Measurements from ENCODE around the gene NHEJ1.

The NHEJ1 gene

DNA sequence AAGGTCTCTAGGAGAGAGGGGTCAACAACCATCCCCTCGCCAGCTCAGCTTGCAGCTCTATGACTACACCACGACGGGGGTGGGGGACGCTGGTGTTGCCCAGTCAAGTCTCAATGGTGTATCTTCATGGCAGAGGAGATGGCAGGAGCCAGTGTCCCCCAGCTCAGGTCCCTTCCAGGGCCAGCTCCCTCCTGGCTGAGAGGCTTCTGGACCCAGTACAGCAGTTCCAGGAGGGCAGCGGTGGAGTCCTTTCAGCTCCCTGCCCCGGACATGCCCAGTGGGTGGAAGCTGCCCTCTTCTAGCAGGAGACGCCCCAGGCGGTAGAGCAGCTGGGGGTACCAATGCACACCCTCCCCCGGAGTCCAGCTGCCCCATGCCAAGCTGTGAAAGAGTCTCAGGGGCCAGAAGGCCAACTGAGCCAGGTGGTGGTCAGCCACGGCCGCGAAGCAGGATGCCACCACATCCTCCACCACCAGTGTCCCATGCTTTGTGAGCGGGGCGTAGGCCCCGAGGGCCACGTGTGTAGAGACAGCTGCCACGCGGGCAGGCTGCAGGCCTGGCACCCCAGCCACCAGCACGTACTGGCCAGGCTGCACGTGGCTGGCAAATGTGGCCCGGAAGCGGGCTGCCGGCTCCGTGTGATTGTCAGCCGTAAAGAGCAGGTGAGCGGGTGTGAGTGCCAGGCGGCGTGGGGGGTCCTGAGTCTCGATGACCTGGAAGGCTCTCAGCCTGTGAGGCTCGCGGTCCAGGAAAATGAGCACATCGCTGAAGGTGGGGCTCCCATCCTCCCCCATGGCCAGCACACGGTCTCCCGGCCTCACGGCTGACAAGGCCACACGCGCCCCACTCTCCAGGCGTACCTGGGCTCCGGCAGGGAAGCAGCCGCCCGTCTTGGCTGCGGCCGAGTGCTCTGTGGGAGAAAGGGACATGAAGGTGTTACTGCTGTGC lies 105.4 kb downstream of the NHEJ1 start:
- no peak overlapping the region for H3K4me3 ChIP-seq (ENCODE audit: low read length)
- TF ChIP-seq ZNF274 (IDR thresholded peaks at IDR 0.05; ENCODE audit: low read depth, low read length) = no peak

DNA sequence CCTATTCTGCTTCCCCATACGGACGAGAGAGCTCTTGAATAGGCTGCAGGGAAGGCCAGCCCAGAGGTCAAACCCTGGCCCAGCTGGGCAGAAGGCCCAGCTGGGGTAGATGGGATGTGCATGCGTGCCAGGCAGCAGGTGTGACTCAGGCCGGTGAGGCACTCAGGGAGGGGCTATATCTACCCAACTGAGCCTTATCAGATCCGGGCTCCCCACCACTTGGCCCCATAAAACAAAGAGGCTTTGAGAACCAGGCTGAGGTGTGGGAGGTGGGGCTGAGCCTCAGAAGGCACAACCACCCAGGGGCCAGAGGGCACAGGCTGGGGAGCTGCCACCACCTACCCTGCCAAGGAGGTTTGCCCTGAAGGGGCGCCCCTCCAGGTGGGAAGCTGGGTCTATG lies 111.3 kb downstream of the NHEJ1 start:
- H3K4me3 ChIP-seq (ENCODE audit: low read length) = no peak overlapping the region
- TF ChIP-seq ZNF274 (IDR thresholded peaks at IDR 0.05; ENCODE audit: low read depth, low read length) = no peak

GRCh38 chr2:219045937-219046550 lies 114.6 kb downstream of the NHEJ1 start:
- H3K4me3 ChIP-seq (ENCODE audit: low read length) = no peak overlapping the region
- no peak for TF ChIP-seq ZNF274 (IDR thresholded peaks at IDR 0.05; ENCODE audit: low read depth, low read length)

GRCh38 chr2:219042750-219043149 lies 117.9 kb downstream of the NHEJ1 start:
- TF ChIP-seq ZNF274 (IDR thresholded peaks at IDR 0.05; ENCODE audit: low read depth, low read length) = no peak
- H3K4me3 ChIP-seq (ENCODE audit: low read length) = no peak overlapping the region

DNA sequence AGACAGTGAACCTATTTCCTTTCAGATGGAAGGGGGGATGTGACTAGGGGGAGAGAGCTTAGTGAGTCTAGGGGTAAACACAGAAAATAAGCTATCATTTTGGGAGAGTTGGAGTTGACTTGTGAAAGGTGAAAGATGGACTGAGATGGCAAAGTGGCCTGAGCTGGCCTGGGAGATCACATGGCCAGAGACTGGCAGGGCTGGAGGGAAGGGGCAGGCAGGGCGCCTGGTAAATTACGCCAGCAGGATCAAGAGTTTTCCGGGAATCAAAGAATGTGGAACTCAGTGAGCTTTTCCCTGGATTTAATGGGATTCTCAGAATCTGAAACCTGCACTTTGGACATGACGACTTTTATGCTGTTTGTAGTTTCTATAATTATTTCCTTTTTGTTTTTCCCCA lies 118.5 kb downstream of the NHEJ1 start:
- H3K4me3 ChIP-seq (ENCODE audit: low read length) = no peak overlapping the region
- TF ChIP-seq ZNF274 (IDR thresholded peaks at IDR 0.05; ENCODE audit: low read depth, low read length) = no peak

GRCh38 chr2:219041252-219041651 lies 119.4 kb downstream of the NHEJ1 start, which contains the start of gene CFAP65:
Gene CFAP65, minus strand, starts transcription at chr2:219041516. Its CDS starts 2,468 bp downstream, at chr2:219039048.
- no peak for TF ChIP-seq ZNF274 (IDR thresholded peaks at IDR 0.05; ENCODE audit: low read depth, low read length)

GRCh38 chr2:219038600-219038999 lies 122.0 kb downstream of the NHEJ1 start:
- no peak overlapping the region for H3K4me3 ChIP-seq (ENCODE audit: low read length)
- no peak for TF ChIP-seq ZNF274 (IDR thresholded peaks at IDR 0.05; ENCODE audit: low read depth, low read length)

More at GRCh38 chr2:219041252-219041651, 119.4 kb downstream of the NHEJ1 start, which contains the start of gene CFAP65:
- H3K4me3 ChIP-seq (ENCODE audit: low read length) = no peak within 1 kb of the TSS

GRCh38 chr2:219037783-219038499 lies 122.7 kb downstream of the NHEJ1 start:
- no peak for TF ChIP-seq ZNF274 (IDR thresholded peaks at IDR 0.05; ENCODE audit: low read depth, low read length)
- no peak overlapping the region for H3K4me3 ChIP-seq (ENCODE audit: low read length)

GRCh38 chr2:219035942-219036341 lies 124.7 kb downstream of the NHEJ1 start:
- TF ChIP-seq ZNF274 (IDR thresholded peaks at IDR 0.05; ENCODE audit: low read depth, low read length) = no peak

GRCh38 chr2:219034823-219035222 lies 125.8 kb downstream of the NHEJ1 start:
- TF ChIP-seq ZNF274 (IDR thresholded peaks at IDR 0.05; ENCODE audit: low read depth, low read length) = no peak

More at GRCh38 chr2:219035942-219036341, 124.7 kb downstream of the NHEJ1 start:
- no peak overlapping the region for H3K4me3 ChIP-seq (ENCODE audit: low read length)

DNA sequence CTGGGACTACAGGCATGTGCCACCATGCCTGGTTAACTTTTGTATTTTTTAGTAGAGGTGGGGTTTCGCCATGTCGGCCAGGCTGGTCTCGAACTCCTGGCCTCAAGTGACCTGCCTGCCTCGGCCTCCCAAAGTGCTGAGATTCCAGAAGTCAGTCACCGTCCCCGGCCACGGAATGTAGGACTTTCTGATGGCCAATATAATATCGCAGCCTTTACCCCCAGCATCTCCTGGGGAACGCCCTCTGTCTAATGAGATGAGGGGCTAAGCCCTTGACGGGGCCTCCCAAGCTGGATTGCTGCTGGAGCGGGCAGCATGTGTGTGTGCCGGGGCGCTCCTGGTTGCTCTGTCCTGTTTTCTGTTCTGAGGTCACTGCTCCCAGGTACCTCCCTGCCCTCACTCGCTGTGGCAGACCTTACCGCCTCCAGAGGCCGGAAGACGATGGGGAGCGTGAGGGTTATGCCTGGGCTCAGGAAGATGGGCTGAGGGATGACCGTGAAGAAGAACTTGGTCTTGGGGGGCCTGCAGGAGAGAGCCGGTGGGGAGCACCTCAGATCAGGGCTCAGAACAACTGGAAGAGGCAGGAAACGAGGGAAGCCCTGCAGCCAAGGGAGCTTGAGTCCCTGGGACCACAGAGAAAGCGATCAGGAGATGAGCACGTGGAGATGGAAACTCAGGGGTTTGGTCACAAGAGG lies 128.4 kb downstream of the NHEJ1 start:
- no peak for TF ChIP-seq ZNF274 (IDR thresholded peaks at IDR 0.05; ENCODE audit: low read depth, low read length)

More at GRCh38 chr2:219034823-219035222, 125.8 kb downstream of the NHEJ1 start:
- no peak overlapping the region for H3K4me3 ChIP-seq (ENCODE audit: low read length)

DNA sequence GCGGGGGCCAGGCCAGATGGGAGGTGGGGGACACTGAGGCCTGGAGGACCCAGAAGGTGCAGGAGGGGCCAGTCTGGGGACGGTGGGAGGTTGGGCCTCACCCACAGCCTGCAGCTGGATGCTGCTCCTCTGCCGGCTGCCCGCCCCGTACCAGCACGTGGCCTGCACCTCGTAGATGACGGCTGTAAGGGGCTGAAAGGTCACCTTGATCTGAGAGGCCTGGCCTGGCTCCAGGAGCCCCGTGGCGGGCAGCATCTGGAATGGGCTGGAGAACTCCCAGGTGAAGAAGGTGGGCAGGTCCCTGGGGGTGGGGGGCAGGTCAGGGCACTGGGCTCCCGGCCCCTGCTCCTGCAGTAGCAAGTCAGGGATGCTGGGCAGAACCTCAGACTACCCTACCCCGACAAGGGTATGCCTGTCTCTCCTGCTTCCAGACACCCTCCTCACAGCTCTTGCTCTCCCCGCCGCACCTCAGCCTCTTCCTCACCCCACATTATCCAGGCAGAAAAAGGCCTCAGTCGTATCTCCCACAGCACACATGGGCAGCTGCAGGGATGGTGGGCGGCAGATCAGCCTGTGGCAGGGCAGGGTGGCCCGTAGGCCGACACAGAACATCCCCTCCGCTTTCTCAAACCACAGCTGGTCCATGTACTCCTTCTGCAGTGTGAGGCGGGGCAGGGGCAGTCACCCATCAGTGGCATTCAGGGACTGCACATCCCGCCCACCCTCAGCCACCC lies 129.4 kb downstream of the NHEJ1 start:
- H3K4me3 ChIP-seq (ENCODE audit: low read length) = no peak overlapping the region
- TF ChIP-seq ZNF274 (IDR thresholded peaks at IDR 0.05; ENCODE audit: low read depth, low read length) = no peak

More for the DNA sequence above, 128.4 kb downstream of the NHEJ1 start:
- H3K4me3 ChIP-seq (ENCODE audit: low read length) = no peak overlapping the region
